ENCODE measurements around the gene CTIF.

GRCh38 chr18:48656582-48656981, 117.8 kb downstream of the CTIF start:
- TF ChIP-seq CTCF (IDR thresholded peaks at IDR 0.05 in 8 of 11, conservative IDR thresholded peaks at IDR 0.05 in 3 of 11) (no peak), POLR2A (IDR thresholded peaks at IDR 0.05) (no peak), POLR2AphosphoS5 (IDR thresholded peaks at IDR 0.05) (no peak)
